ENCODE results near the gene PRKCD.
"Not testable (repeated sequence)": the region's sequence is repeated elsewhere in the genome, so short reads cannot be mapped to it uniquely, and the experiment has no call there.

Gene PRKCD

DNA sequence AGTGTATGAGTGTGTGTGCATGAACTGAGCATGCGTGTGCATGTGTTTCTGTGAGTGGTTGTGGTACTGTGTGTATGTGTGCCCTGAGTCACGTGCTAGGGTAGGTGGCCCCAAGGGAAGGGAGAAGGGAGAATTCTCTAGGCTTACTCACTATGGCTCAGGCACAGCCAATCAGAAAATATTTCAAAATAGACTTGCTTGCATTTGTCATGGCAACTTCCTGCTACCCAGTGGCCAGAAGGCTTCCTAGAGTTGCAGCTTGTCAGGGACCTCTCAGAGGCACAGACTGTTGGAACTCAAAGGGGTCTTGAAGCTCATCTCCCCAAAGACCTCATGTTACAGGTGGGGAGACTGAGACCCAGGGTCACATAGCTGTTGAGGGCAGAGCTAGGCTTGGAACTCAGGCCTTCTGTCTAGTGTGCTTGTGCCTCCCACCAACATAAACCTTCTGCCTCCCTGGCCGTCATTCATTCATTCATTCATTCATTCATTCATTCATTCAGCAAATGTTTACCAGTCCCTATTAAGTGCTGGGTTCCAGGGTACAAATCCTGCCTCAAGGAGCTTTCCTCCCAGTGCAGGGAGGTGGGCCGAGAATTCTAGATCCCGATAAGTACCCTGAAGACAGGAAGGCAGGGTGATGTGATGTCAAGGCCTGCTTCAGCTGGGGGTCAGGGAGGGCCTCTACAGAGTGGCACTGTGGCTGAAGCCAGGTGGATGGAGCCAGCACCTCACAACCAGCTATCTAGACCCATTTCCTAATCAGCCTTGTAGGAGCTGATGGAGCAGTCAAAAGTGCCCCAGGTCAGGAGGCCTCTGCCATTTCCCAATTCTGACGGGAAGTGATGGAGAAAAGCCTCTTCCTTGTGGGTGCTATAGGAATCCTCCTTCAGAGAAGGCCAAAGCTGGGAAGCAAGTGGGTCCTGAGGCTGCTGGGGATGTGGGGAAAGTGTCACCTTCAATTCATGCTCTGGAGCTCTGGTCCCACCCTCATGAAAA, 19.9 kb upstream of the PRKCD start:
- DNase-seq, result peak in 1 of 2 donors; percentile 33

DNA sequence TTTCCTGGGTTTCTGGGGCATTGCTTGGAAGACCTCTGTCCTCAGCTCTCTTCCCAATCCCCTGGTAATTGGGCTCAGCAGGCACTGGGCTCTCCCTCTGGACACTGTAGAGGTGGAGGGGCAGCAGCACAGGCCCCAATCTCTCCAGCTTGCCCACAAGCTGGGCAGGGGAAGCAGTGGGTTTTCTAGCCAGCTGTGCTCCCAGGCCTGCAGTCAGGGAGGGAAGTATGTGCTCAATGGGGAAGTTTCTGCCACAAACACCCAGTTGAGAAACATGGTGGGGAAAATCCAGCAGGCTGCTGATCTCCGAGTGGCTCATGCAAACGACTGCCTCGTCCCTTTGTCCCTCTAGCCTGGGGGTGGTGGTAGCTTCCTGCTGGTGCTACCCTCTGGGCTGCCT, 18.0 kb upstream of the PRKCD start:
- peak; percentile 12 to 40 for DNase-seq

DNA sequence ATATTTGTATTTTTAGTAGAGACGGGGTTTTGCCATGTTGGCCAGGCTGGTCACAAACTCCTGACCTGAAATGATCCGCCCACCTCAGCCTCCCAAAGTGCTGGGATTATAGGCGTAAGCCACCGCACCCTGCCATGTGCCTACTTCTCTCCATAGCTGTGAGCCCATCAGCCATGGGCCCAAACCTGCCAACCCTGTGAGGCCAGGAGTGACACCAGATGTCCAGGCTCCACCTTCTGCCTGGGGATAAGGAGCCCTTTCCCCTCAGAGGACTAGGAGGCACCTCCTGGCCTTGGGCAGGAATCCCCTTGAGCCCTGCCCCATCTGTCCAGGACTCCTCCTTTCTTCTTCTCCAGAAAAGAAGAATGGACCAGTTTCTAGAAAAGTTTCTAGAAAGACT, 16.6 kb upstream of the PRKCD start:
- DNase-seq, result no peak

DNA sequence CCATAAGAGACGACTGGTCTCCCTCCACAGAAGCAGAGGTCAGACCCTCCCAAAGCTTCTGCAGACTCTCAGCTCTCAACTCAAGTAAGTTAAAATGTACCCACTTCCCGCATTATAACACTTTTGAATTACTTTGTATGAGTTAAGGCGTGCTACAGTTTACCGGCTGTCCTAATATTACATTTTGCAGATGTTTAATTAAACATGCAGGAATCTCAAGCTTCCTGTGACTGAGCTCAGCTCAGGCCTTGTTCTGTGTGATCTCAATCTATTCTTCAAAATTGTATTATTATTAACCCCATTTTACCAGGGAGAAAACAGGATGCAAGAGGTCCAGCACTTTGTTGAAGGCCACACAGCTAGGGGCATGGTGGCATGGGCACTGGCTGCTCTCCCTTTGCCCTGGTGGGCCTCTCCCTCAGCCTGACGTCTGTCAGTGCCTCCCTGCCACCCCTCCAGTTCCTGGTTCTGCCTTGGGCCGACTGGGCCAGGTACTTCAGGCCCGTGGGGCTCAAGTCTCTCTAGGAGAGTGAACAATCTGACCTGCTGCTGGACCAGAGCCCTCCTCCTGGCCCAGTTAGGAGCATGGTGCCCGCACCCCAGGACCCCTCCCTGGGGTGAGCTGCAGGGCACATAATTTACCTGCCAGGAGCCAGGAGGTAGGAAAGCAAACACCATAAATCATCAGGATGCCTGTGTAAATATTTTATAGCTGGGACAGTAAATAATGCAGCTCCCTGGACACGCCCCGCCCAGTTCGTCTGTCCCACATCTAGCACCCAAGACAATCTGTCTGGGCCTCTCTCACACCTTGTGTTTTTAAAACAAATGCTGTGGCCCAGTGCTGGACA, 15.9 kb upstream of the PRKCD start:
- DNase-seq, result no peak

DNA sequence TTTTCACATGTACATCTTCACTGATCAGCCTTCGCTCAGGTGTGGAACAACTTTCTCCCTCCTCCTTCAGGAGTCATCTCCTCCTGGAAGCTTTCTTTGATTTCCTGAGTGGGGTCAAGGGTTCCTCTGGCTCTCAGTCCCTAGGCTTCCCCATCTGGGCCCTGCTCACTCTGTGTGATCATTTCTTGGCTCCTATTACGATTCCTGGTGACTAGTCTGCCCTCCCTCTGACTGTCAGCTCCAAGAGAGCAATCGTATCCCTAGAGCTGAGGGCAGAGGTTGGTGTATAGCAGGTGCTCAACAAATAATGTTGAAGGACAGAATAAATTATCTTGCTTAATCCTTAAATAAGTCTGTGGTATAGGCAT, 15.3 kb upstream of the PRKCD start:
- no peak for DNase-seq

DNA sequence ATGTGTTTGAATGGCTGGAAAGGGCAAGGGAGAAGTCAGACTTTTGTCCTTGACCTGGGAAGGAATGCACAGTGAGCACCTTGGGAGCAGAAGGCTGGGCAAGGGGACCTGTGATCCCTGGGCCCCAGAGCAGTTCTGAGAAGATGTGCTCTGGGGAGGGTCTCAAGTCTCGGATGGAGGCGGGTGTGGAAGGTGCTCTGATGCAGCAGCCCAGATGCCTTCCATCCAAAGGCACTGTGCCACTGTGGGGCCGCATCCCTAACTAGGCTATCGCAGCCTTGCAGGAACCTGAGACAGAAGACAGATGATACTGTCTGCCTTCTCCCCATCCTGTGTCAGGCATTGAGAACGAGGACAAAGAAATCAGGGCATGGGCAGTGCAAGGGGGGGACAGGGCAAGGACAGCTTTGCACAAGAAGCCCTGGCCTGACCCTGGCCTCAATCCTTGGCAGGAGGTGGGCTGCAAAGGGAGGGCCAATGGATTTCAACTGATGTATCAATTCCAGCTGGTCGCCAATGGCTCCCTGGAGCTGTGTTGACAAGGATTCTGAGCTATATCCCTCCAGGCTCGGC, 14.6 kb upstream of the PRKCD start:
- no peak for DNase-seq

DNA sequence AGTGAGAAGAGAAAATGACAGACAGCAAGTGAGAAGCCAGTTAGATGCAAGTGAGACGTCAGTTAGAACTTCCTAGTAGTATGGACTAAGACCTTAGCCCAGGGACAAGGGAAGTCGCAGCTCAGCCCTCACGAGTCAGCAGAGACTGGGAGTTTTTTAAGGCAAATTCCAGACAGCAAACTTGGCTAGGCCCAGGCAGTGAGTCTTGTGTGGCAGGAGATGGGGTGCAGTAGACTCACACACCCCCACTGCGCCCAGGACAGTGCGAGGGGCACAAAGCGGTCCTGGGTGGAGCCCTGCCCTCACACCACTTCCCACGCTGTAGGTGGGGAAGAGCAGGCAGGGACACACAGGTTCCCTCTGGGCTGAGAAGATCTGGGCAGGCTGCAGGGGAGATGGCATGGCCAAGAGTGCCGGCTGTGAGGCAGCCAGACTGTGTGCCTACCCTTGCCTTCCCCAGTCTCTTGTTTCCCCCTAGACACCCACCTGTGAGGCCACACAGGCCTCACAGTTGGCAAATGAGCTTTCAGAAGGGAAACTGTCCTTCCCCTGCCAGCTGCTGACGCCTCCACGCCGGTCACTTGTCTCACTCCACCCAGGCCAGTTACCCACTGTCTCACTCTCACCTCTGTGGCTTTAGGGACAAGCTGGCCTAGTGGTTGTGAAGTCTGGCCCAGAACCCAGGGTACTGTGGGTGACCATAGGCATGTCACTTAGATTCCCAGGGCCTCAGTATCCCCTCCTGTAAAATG, 13.7 kb upstream of the PRKCD start:
- DNase-seq, result no peak

DNA sequence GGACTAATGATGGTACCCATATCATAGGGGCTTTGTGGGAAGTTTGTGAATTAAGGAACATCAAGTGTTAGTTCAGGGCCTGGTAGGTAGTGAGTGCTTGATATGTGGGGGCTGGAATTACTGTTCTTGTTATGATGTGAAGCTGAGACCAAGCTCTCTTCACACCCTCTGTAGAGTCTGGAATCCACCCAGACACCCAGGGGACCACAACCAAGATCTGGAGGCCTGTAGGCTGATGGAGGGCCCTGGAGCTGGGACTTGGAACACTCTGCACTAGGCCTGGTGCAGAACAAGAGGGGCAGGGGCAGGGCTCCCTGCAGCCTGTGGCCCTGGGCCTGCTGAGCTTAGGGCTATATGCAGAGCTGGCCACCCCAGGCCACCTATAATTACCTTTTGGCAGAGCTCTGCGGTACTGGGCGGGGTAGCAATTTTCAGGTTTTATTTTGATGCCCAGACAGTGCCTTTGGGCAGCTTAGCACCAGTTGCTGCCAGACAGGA, 13.1 kb upstream of the PRKCD start:
- DNase-seq, result no peak

DNA sequence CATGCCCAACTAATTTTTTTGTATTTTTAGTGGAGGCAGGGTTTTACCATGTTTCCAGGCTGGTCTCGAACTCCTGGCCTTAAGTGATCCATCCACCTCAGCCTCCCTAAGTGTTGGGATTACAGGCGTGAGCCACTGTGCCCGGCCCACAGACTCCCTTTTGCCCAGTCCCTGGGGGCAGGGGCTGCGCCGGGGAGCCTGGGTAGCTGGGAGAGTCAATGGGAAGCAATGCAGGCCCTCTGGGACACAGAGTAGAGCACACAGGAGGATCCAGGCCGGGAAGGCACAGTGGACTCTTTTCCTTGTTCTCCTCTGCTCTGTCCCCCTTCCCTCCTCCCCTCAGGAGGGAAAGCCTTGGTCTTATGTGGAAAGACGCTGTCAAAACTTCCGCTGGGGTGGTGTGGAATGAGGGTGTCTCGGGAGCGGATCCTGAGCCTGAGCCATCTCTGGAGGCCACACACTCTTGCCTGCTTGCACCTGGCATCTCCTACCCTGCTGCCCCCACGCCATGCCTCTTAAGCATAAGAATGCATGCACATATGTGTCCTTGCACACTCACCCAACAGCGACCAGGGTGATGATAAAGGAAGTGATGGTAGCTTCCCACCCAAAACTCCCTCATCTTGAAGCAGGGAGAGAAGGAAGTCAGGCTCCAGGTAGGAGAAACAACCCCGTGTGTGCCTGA, 11.9 kb upstream of the PRKCD start:
- no peak for DNase-seq

DNA sequence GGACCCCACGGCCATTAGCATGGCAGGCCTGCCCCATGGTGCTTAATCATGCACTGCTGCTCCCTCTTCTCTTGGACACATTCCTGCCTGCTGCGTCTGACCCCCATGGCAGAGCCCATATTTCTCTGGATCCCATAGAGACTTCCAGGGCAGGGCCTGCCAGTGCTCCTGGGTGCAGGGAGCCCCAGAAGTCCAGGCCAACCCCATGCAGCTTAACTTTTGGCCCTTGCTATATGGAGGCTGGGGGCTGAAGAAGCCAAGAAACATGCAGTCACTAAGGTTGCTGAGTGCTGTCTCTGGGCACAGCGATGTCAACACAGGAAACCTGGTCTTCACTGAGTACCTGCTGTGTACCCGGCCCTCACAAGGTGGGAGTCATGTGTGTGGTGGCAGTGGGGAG, 11.3 kb upstream of the PRKCD start:
- DNase-seq, result no peak

DNA sequence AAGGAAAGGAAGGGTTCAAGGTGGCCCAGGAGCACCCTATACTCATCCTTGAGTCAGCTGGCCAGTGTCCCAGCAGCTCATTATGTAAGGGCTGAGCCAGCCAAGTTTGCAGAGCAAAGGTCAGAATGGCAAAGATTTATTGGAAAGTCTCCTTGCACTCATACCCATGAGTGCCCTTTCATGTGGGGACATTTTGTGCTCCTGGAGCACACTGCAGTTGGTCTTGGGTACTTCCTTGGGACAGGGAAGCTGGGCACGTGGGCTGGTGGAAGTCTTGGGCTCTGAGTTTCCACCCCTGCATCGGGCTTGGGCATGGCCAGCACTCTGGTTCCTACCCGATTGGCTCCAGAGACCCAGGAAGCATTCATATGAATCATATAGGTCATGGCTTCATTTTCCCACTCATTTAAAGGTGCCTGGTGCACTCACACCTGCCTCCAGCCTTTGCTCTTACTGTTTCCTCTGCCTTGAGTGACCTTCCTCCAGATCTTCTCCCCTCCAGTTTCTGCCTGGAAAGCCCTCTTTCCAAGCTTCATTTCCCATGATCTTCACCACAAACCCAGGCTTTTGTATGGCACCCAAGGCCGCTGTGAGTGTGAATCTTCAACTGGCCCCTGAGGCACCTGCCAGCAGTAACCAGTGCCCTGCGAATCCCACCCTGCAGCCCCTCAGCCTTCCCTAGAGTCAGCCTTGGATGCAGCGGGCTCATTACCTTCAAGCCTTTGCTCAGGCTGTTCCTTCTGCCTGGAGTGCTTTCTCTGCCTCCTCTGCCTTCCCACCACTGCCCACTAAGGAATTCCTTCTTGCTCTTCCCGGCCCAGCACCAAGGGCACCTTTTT, 10.5 kb upstream of the PRKCD start:
- no peak for DNase-seq

DNA sequence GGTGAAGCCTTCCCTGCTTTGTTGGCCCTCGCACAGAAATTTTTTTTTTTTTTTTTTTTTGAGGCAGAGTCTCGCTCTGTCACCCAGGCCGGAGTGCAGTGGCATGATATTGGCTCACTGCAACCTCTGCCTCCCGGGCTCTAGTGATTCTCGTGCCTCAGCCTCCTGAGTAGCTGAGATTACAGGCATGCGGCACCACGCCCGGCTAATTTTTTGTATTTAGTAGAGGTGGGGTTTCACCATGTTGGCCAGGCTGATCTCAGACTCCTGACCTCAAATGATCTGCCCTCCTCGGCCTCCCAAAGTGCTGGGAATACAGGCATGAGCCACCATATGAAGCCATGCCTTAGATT, 9.9 kb upstream of the PRKCD start:
- not testable (repeated sequence) for DNase-seq

DNA sequence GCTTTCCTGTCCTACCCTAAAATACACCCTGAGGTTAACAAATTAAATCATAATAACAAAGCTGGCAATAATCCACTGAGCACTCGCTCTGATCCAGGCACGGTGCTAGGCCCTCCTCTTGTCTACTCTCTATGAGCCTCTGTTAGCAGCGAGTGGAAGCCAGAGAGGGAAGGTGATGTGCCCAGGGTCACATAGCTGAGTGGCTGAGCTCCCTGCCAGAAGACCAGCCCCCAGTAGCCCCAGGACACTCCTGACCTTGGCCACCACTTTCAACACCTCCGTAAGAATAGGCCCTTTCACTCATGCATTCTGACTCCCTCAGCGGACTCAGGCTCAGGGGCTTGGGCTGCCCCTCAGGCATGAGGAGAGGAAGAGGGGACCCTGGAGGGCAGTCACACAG, 9.5 kb upstream of the PRKCD start:
- no peak for DNase-seq

DNA sequence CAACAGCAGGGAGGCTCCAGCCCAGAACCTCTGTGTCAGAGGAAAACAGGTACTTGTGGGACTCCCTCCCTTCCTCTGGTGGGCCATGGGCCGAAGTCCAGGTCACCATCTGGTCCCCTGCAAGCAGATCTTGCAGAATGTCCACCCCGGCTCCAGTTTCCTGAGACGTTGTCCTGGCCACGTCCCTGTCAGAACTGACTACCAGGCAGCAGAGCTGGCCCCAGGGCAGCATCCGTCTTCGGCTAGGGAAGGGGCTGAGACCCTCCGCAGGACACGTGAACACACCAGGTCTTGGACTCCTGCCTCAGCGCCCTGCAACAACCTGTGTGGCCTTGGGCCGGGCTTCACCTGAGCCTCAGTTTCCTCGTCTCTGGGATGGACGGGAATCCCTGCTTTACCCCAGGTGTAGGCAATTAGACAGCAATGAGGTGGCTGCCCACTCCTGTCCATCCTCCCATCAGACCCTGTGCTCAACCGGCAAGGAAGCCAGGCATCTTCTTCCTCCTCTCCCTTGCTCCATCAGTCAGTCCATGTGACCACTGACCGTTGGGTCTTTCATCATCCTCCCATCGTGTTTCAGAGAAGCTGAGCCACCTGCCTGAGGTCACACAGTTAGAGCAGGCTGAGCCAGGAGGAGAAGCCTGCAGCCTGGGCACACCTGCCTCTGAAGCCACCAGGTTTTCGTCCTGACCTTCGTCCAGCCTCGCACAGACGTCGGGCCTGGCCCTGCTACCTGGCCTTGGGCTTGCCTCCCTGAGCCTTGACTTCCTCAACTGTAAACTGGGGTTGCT, 8.9 kb upstream of the PRKCD start:
- DNase-seq, result no peak

DNA sequence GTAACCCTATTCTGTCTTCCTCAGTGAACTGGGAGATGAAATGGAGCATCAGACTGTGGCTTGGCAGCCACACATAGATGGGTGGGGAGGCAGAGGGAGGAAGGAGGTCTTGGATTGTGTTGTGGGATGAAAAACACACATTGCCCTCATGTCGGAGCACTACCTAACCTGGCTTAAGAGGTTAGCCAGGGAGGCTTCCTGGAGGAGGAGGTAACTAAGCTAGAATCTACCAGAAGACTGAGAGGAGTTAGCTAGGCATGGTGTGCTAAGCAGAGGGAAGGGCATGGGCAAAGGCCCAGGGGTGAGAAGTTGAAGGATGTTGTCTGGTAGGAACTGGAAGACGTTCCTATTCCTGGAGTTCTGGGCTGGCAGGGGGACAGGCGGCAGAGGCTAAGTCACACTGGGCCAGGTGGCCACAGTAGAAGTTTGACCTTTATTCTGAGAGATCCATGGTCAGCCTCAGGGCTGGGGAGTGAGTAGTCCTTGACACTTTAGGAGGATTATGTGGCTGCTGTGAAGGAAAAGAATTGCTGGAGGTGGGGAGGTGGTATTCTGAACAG, 7.7 kb upstream of the PRKCD start:
- no peak for DNase-seq

DNA sequence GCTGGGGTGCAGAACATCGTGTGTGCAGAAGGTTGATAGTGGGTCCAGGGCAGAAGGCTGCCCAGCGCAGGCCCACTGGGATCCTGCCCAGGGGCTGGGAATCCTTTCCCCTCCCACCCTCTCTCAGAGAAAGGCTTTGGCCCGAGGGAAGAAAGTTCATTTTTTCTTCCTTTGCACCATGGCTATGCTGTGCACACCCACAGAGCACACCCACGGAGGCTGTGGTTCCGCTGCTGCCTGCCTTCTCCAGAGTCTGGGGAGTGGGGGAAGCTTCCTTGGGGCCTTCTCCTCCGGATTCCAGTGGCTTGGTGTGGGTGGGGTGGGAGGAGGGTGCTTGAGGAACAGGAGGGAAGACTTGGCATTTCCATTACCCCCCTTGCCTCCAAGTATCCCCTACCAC, 7.0 kb upstream of the PRKCD start:
- DNase-seq, result no peak

DNA sequence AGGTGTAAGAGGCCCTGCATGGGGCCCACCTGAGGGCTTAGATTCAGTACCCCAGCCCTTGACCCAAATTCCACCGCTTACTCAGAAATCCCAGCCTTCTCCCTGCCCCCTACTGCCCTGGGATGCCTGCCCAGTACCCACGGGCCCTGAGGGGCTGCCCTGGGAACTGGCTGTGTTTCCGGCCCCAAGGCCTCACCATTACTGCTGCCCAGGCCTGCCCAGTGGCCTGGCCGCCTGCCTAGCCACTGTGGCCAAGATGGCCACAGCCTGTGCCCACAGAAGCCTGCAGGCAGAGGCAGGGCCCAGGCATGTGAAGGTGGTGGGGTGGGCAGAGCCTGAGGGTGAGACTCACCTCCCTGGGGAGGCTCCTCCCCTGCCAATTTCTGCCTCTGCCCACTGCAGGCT, 6.1 kb upstream of the PRKCD start:
- DNase-seq, result no peak

DNA sequence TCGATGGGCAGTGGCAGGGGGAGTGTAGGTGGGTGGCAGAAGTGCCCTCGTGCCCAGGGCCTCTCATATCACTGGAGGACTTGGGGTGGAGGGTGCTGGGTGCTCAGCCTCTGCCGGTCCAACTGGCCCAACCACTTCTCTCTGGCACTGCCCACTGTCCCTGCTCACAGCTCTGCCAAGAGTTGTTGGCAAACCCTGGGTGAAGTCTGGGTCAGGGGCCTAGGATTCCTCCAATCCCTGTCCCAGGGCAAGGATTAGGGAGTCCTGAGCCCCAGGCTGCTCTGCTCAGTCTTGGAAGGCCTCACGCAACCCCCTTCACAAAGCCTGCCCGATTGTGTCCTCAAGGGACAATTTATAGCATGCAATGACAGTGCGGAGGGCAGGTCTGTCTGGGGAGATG, 5.2 kb upstream of the PRKCD start:
- DNase-seq, result no peak

DNA sequence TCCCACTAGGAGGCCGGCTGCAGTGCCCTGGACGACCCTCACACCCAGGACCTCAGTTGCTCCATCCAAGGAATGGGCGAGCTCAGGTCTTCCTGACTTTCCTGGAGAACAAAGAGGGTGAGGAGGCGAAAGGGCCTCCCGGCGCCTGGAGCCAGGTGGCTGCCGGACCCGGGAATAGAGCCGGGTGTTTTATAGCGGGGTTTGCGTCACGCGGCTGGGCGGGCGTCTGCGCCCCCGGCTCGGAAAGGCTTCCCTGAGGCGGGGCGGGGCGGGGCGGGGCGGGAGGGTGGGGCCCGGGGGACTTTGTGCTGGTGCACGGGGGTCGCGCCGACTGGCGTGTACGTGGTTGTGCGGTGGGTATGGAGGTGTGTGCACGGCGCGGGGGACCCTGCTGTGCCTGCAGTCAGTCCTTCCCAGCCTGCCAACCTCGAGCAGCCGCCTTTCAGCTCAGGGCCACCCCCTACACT, 4.6 kb upstream of the PRKCD start:
- DNase-seq, result no peak
